Measurements from ENCODE around the gene HOMER2. TPM values are rescaled to one million over a fixed set of nuclear protein-coding genes. Genes with fewer than 3 reads are reported as not detected.

HOMER2 gene
- polyA plus RNA-seq, 1 experiment = 1.1 TPM

GRCh38 chr15:82972990-82973389, 20.5 kb upstream of the HOMER2 start:
- no peaks in the 10 kb centered on the region for H3K9me3 ChIP-seq (ENCODE audit: control insufficient read depth, insufficient read depth, low read length)
- TF ChIP-seq CTCF (IDR thresholded peaks at IDR 0.05; ENCODE audit: low read depth, low read length) = no peak
- no peak overlapping the region for H3K4me3 ChIP-seq (ENCODE audit: low read depth, low read length)
- H3K27ac ChIP-seq (ENCODE audit: low read depth, low read length) = no peak overlapping the region
- DNase-seq (ENCODE audit: low read depth, low spot score) = no peak
- H3K27me3 ChIP-seq (ENCODE audit: control insufficient read depth, insufficient read depth, low read length) = no peaks in the 10 kb centered on the region
- POLR2A ChIA-PET = no interaction called here
- CTCF ChIA-PET = no interaction called here

GRCh38 chr15:82971218-82971984, 18.9 kb upstream of the HOMER2 start:
- H3K27me3 ChIP-seq (ENCODE audit: control insufficient read depth, insufficient read depth, low read length) = no peaks in the 10 kb centered on the region
- ChIA-PET CTCF (interaction anchor here (0.5 kb wide), 1 partner anchor 310 kb away, joined by 3 read pairs; no protein-coding TSS in a partner anchor), POLR2A (no interaction called here)
- no peak for DNase-seq (ENCODE audit: low read depth, low spot score)
- TF ChIP-seq CTCF (IDR thresholded peaks at IDR 0.05; ENCODE audit: low read depth, low read length) = no peak
- H3K4me3 ChIP-seq (ENCODE audit: low read depth, low read length) = no peak overlapping the region
- H3K27ac ChIP-seq (ENCODE audit: low read depth, low read length) = no peak overlapping the region
- H3K9me3 ChIP-seq (ENCODE audit: control insufficient read depth, insufficient read depth, low read length) = no peaks in the 10 kb centered on the region

- Histone ChIP-seq H3K27ac (ENCODE audit: low read depth, low read length) (no peak overlapping the region), H3K27me3 (ENCODE audit: control insufficient read depth, insufficient read depth, low read length) (no peaks in the 10 kb centered on the region), H3K9me3 (ENCODE audit: control insufficient read depth, insufficient read depth, low read length) (no peaks in the 10 kb centered on the region), H3K4me3 (ENCODE audit: low read depth, low read length) (no peak overlapping the region)
- no peak for DNase-seq (ENCODE audit: low read depth, low spot score)
- TF ChIP-seq CTCF (IDR thresholded peaks at IDR 0.05; ENCODE audit: low read depth, low read length) = no peak
- ChIA-PET CTCF (no interaction called here), POLR2A (no interaction called here)
These were observed 18.2 kb upstream of the HOMER2 start for GRCh38 chr15:82970696-82971095.

- TF ChIP-seq CTCF (IDR thresholded peaks at IDR 0.05; ENCODE audit: low read depth, low read length) = no peak
- Histone ChIP-seq H3K27ac (ENCODE audit: low read depth, low read length) (no peak overlapping the region), H3K9me3 (ENCODE audit: control insufficient read depth, insufficient read depth, low read length) (no peaks in the 10 kb centered on the region), H3K4me3 (ENCODE audit: low read depth, low read length) (no peak overlapping the region), H3K27me3 (ENCODE audit: control insufficient read depth, insufficient read depth, low read length) (no peaks in the 10 kb centered on the region)
- POLR2A ChIA-PET = no interaction called here
- DNase-seq (ENCODE audit: low read depth, low spot score) = no peak
- CTCF ChIA-PET = no interaction called here
These were observed 17.7 kb upstream of the HOMER2 start for GRCh38 chr15:82970078-82970686.

GRCh38 chr15:82969353-82969752, 16.8 kb upstream of the HOMER2 start:
- Histone ChIP-seq H3K27me3 (ENCODE audit: control insufficient read depth, insufficient read depth, low read length) (no peaks in the 10 kb centered on the region), H3K27ac (ENCODE audit: low read depth, low read length) (no peak overlapping the region), H3K4me3 (ENCODE audit: low read depth, low read length) (no peak overlapping the region), H3K9me3 (ENCODE audit: control insufficient read depth, insufficient read depth, low read length) (no peaks in the 10 kb centered on the region)
- DNase-seq (ENCODE audit: low read depth, low spot score) = no peak
- no peak for TF ChIP-seq CTCF (IDR thresholded peaks at IDR 0.05; ENCODE audit: low read depth, low read length)
- ChIA-PET CTCF (no interaction called here), POLR2A (no interaction called here)
